Lung (tissue), 12 donors: Measurements from ENCODE around the gene CMSS1. TPM values are rescaled to one million over a fixed set of nuclear protein-coding genes. Genes with fewer than 3 reads are reported as not detected.

ENCODE experiments used
- ATAC-seq: fragments of 200-7000 bp; cut with Tn5 transposase; one replicate; pipeline ENCODE4 v1.9.1; 2020; ENCODE audit warnings: moderate number of reproducible peaks; ENCODE audit not compliant: insufficient read depth, low FRiP score
- DNase-seq, 3 donors: peaks; one replicate each; pipeline ENCODE4 v3.0.0-alpha.2; 2013 to 2017
- H3K27ac ChIP-seq, 2 donors: one replicate each; pipeline ENCODE4 v1.5.1; 2013; ENCODE audit warnings: mild to moderate bottlenecking in 2 of 2, moderate library complexity in 2 of 2, control low read depth in 1 of 2, inconsistent platforms in 1 of 2, low read depth in 1 of 2, low read length in 1 of 2
- H3K27me3 ChIP-seq, 3 donors: one replicate each; pipeline ENCODE4 v1.5.1; 2013; ENCODE audit warnings: low read length in 2 of 3; ENCODE audit not compliant: control insufficient read depth in 3 of 3, insufficient read depth in 3 of 3
- H3K36me3 ChIP-seq, 4 donors: one replicate each; pipeline ENCODE4 v1.5.1; 2013; ENCODE audit warnings: low read length in 4 of 4, mild to moderate bottlenecking in 1 of 4, moderate library complexity in 1 of 4; ENCODE audit not compliant: control insufficient read depth in 4 of 4, insufficient read depth in 4 of 4
- H3K4me1 ChIP-seq, 5 donors: one replicate each; pipeline ENCODE4 v1.5.1; 2013; ENCODE audit warnings: low read length in 5 of 5, mild to moderate bottlenecking in 2 of 5, moderate library complexity in 1 of 5; ENCODE audit not compliant: control insufficient read depth in 5 of 5, insufficient read depth in 5 of 5
- H3K4me3 ChIP-seq: one replicate; pipeline ENCODE4 v1.5.1; 2013; ENCODE audit warnings: mild to moderate bottlenecking, control low read depth, moderate library complexity
- H3K9ac ChIP-seq, 2 donors: one replicate each; pipeline ENCODE4 v1.5.1; 2013; ENCODE audit warnings: low read length in 2 of 2, control low read depth in 1 of 2; ENCODE audit not compliant: insufficient read depth in 1 of 2
- H3K9me3 ChIP-seq, 4 donors: one replicate each; pipeline ENCODE4 v1.5.1; 2013; ENCODE audit warnings: low read length in 3 of 4, mild to moderate bottlenecking in 1 of 4, moderate library complexity in 1 of 4; ENCODE audit not compliant: control insufficient read depth in 4 of 4, insufficient read depth in 3 of 4
- CTCF ChIP-seq: IDR thresholded peaks from 2 replicates; pipeline ENCODE4 v1.5.1; 2012; ENCODE audit warnings: mild to moderate bottlenecking; ENCODE audit errors: control extremely low read depth, extremely low read depth
- WGBS, 2 donors: extraction: QIAGEN DNeasy Blood & Tissue Kit; methylation state at CpG; one replicate each; pipeline ENCODE4 v1.1.7; 2013; 5-methylcytosine and 5-hydroxymethylcytosine counted together
- polyA plus RNA-seq, 2 donors: library from polyadenylated mRNA; stranded (reverse); fragments of 200-250 nt; gene quantifications; one replicate each; pipeline ENCODE4 v1.2.1, GENCODE V29; 2013
- total RNA-seq, 2 donors: library from RNA; depleted of rRNA in 1 of 2; stranded (reverse); fragments of >200 nt in 1 of 2; gene quantifications; one replicate each; pipeline ENCODE4 v1.2.1, GENCODE V29; 2014 to 2021
- donor health status: control.
- donor health status: control.
- donor health status: Bipolar disorder and iron deficiency.
- donor health status: healthy.
- donor health status: DM: yes; HTN: yes; CAD: no.

The CMSS1 gene
- total and polyA plus RNA-seq, 4 donors, result 12.3 to 28.9 (median 22.6) TPM

- no peak overlapping the region for H3K9ac ChIP-seq
- TF ChIP-seq CTCF, result no peak
- no peaks in the 10 kb centered on the region for H3K27me3 ChIP-seq
- no peak for DNase-seq
- peaks cover 0 to 2% (median 0%) of the 10 kb centered on the region in 5 donors for H3K4me1 ChIP-seq
- peaks cover 0 to 10% (median 5%) of the 10 kb centered on the region in 4 donors for H3K9me3 ChIP-seq
- H3K36me3 ChIP-seq, result peaks cover 6 to 12% (median 10%) of the 10 kb centered on the region in 4 donors
- ATAC-seq, result no peak
- H3K4me3 ChIP-seq, result no peak overlapping the region
- WGBS, 2 donors, result 79 to 81% methylated on average over 6 of the region's 6 CpGs
- H3K27ac ChIP-seq, result no peak overlapping the region
Measured at GRCh38 chr3:100175637-100176280, 358.1 kb downstream of the CMSS1 start.

- Histone ChIP-seq H3K9me3 (peaks cover 0 to 10% (median 5%) of the 10 kb centered on the region in 4 donors), H3K4me1 (peaks cover 0 to 4% (median under 1%) of the 10 kb centered on the region in 5 donors), H3K36me3 (peaks cover 3 to 12% (median 6%) of the 10 kb centered on the region in 4 donors), H3K27ac (no peak overlapping the region), H3K9ac (no peak overlapping the region), H3K27me3 (no peaks in the 10 kb centered on the region), H3K4me3 (no peak overlapping the region)
- no peak for TF ChIP-seq CTCF
- ATAC-seq, result no peak
- DNase-seq, result no peak
- 95 to 96% methylated on average over 4 of the region's 4 CpGs for WGBS, 2 donors
Measured at GRCh38 chr3:100179692-100180349, 362.2 kb downstream of the CMSS1 start.

DNA sequence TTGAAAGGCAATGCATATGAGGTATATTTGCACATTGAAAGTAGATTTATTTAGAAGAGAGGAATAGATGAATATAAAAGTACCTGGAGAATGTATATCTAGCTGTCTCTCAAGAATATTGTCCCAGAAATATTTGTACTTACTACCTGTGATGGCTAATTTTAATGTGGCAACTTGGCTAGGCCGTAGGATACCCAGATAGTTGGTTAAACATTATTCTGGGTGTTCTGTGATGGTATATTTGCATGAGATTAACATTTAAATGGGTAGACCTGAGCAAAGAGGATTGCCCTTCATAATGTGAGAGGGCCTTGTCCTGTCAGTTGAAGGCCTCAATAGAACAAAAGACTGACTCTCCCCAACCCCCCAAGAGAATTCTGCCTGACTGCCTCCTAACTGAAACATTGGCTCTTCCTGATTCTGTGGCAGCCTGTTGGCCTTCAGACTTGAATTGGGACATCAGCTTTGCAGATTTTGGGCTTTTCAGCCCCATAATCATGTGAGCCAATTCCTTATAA lies 366.0 kb downstream of the CMSS1 start:
- H3K36me3 ChIP-seq, result peaks cover 3 to 12% (median 3%) of the 10 kb centered on the region in 4 donors
- ATAC-seq (no peak), DNase-seq (no peak)
- peaks cover 0 to 10% (median 5%) of the 10 kb centered on the region in 4 donors for H3K9me3 ChIP-seq
- no peak overlapping the region for H3K9ac ChIP-seq
- no peak overlapping the region for H3K4me3 ChIP-seq
- no peak overlapping the region for H3K27ac ChIP-seq
- no peak for TF ChIP-seq CTCF
- peaks cover 0 to 8% (median 5%) of the 10 kb centered on the region in 5 donors for H3K4me1 ChIP-seq
- no peaks in the 10 kb centered on the region for H3K27me3 ChIP-seq
- WGBS, 2 donors, result 93 to 97% methylated on average over 1 of the region's 1 CpG
